ENCODE results near the gene SPATA6L. TPM values are rescaled to one million over a fixed set of nuclear protein-coding genes. Genes with fewer than 3 reads are reported as not detected.

SPATA6L gene
- total RNA-seq, 1 donor from 2014 or later, result 0.59 TPM

DNA sequence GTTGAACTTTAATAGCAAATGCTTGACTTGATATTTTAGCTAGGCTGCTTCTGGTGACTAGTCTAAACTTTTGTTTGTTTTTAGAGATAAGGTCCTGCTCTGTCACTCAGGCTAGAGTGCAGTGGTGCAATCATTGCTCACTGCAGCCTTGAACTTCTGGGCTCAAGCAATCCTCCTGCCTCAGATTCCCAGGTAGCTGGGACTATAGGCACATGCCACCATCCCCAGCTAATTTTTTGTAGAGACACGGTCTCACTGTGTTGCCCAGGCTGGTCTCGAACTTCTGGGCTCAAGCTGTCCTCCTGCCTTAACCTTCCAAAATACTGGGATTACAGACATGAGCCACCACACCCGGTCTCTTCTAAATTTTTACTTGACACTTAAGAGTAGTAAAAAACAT, 33.8 kb upstream of the SPATA6L start:
- H3K27ac Mint-ChIP-seq (ENCODE audit: unreplicated experiment), result no peak overlapping the region
- DNase-seq, result no peak
- H3K4me3 Mint-ChIP-seq (ENCODE audit: unreplicated experiment), result no peak overlapping the region
- H3K9me3 Mint-ChIP-seq (ENCODE audit: unreplicated experiment), result no peaks in the 10 kb centered on the region
- no peaks in the 10 kb centered on the region for H3K27me3 Mint-ChIP-seq (ENCODE audit: unreplicated experiment)
- H3K36me3 Mint-ChIP-seq (ENCODE audit: unreplicated experiment), result no peaks in the 10 kb centered on the region
- H3K4me1 Mint-ChIP-seq (ENCODE audit: low read depth, unreplicated experiment), result no peaks in the 10 kb centered on the region
- TF ChIP-seq, protein P1, sequence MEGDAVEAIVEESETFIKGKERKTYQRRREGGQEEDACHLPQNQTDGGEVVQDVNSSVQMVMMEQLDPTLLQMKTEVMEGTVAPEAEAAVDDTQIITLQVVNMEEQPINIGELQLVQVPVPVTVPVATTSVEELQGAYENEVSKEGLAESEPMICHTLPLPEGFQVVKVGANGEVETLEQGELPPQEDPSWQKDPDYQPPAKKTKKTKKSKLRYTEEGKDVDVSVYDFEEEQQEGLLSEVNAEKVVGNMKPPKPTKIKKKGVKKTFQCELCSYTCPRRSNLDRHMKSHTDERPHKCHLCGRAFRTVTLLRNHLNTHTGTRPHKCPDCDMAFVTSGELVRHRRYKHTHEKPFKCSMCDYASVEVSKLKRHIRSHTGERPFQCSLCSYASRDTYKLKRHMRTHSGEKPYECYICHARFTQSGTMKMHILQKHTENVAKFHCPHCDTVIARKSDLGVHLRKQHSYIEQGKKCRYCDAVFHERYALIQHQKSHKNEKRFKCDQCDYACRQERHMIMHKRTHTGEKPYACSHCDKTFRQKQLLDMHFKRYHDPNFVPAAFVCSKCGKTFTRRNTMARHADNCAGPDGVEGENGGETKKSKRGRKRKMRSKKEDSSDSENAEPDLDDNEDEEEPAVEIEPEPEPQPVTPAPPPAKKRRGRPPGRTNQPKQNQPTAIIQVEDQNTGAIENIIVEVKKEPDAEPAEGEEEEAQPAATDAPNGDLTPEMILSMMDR (IDR thresholded peaks at IDR 0.05; ENCODE audit: partially characterized antibody, unreplicated experiment), result no peak

DNA sequence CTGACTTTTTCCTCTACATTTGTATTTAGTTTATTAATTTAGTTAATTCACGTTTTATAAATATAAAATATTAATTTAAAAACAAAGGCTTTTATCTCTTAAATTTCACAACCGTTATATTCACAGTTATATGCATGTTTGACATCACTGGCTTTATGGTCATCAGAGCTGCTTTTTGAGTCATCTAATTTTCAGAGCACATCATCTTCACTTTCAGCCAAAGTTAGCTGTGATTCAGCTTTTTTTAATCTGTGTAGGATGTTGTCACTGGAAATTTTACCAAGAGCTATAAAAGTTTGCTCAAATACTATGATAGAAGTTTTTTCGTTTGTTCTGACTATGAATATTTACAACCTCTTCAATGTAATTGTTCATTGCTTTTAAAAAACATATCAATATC, 25.5 kb upstream of the SPATA6L start:
- no peaks in the 10 kb centered on the region for H3K36me3 Mint-ChIP-seq (ENCODE audit: unreplicated experiment)
- DNase-seq, result no peak
- no peak overlapping the region for H3K4me3 Mint-ChIP-seq (ENCODE audit: unreplicated experiment)
- H3K27ac Mint-ChIP-seq (ENCODE audit: unreplicated experiment), result no peak overlapping the region
- H3K9me3 Mint-ChIP-seq (ENCODE audit: unreplicated experiment), result no peaks in the 10 kb centered on the region
- H3K4me1 Mint-ChIP-seq (ENCODE audit: low read depth, unreplicated experiment), result no peaks in the 10 kb centered on the region
- TF ChIP-seq, protein P1 (IDR thresholded peaks at IDR 0.05; ENCODE audit: partially characterized antibody, unreplicated experiment), result no peak
- H3K27me3 Mint-ChIP-seq (ENCODE audit: unreplicated experiment), result no peaks in the 10 kb centered on the region

DNA sequence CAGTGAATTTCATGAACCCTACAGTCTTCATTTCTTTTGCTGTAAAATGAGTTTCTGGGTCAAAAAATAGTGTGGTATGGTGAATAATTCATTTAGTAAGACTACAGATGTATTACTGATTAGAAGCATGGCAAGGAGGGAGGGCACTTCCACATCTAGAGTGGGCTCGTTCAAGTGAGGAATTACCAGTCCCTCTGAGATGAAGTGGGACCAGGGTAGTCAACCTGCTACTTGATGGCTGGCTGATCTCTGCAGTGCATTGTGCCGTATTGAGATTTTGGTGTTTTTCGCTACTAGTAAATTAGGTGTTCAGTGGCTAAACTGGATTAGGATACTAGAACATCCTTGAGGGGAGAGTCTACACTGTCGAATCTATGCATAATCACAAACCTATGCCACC, 23.9 kb upstream of the SPATA6L start:
- peaks cover 2% of the 10 kb centered on the region for H3K9me3 Mint-ChIP-seq (ENCODE audit: unreplicated experiment)
- DNase-seq, result no peak
- no peaks in the 10 kb centered on the region for H3K36me3 Mint-ChIP-seq (ENCODE audit: unreplicated experiment)
- TF ChIP-seq, protein P1 (IDR thresholded peaks at IDR 0.05; ENCODE audit: partially characterized antibody, unreplicated experiment), result no peak
- no peak overlapping the region for H3K4me3 Mint-ChIP-seq (ENCODE audit: unreplicated experiment)
- H3K27ac Mint-ChIP-seq (ENCODE audit: unreplicated experiment), result no peak overlapping the region
- H3K27me3 Mint-ChIP-seq (ENCODE audit: unreplicated experiment), result no peaks in the 10 kb centered on the region
- H3K4me1 Mint-ChIP-seq (ENCODE audit: low read depth, unreplicated experiment), result no peaks in the 10 kb centered on the region

DNA sequence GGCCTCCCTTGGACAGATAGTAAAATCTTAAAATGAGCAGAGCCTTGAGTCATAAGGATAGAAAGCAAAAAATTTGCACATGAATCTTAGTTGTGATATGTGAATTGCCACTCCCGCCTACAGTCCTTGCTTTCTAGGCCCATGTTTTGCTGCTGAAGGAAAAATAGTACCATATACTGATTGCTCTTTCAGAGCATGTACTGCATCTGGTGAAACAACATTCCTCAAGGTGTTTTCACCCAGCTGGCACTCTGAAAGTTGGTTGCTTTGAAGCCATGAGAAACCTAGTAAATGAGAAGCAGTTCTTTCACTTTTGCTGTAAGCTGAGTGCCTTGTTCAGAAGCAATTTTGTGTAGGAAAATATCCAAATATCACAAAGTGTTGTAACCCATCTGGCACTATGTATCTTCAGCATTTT, 23.4 kb upstream of the SPATA6L start:
- peaks cover 2% of the 10 kb centered on the region for H3K9me3 Mint-ChIP-seq (ENCODE audit: unreplicated experiment)
- H3K4me1 Mint-ChIP-seq (ENCODE audit: low read depth, unreplicated experiment), result no peaks in the 10 kb centered on the region
- H3K27me3 Mint-ChIP-seq (ENCODE audit: unreplicated experiment), result no peaks in the 10 kb centered on the region
- no peaks in the 10 kb centered on the region for H3K36me3 Mint-ChIP-seq (ENCODE audit: unreplicated experiment)
- H3K27ac Mint-ChIP-seq (ENCODE audit: unreplicated experiment), result no peak overlapping the region
- TF ChIP-seq, protein P1 (IDR thresholded peaks at IDR 0.05; ENCODE audit: partially characterized antibody, unreplicated experiment), result no peak
- no peak for DNase-seq
- no peak overlapping the region for H3K4me3 Mint-ChIP-seq (ENCODE audit: unreplicated experiment)

DNA sequence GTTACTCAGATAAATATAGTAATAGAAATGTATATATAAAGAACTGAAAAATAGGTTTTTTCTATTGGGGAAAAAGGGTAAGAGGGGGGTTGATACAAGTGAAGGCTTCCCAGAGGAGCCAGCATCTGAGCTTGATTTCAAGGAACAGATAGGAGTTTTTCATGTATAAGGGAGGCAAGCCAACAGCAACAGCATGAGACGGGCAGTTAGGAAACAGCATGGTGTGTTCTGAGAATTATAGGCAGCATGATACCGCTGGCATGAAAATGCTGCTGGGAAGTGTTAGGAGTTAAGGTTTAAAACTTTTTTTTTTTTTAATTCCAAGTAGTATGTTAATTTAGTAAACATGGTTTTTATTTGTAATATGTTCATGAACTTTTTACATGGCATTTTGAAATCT, 22.7 kb upstream of the SPATA6L start:
- H3K4me3 Mint-ChIP-seq (ENCODE audit: unreplicated experiment), result no peak overlapping the region
- no peaks in the 10 kb centered on the region for H3K27me3 Mint-ChIP-seq (ENCODE audit: unreplicated experiment)
- no peak for DNase-seq
- H3K36me3 Mint-ChIP-seq (ENCODE audit: unreplicated experiment), result no peaks in the 10 kb centered on the region
- no peak overlapping the region for H3K27ac Mint-ChIP-seq (ENCODE audit: unreplicated experiment)
- TF ChIP-seq, protein P1 (IDR thresholded peaks at IDR 0.05; ENCODE audit: partially characterized antibody, unreplicated experiment), result no peak
- H3K9me3 Mint-ChIP-seq (ENCODE audit: unreplicated experiment), result peaks cover 2% of the 10 kb centered on the region
- H3K4me1 Mint-ChIP-seq (ENCODE audit: low read depth, unreplicated experiment), result no peaks in the 10 kb centered on the region
